ENCODE results near the gene YJU2. TPM values are rescaled to one million over a fixed set of nuclear protein-coding genes. Genes with fewer than 3 reads are reported as not detected.
"Not testable (repeated sequence)": the region's sequence is repeated elsewhere in the genome, so short reads cannot be mapped to it uniquely, and the experiment has no call there.

The YJU2 gene
- total and polyA plus RNA-seq, 9 donors: 18.4 to 33.1 (median 21.5) TPM

- Histone ChIP-seq H3K27ac (no peak within 1 kb of the TSS), H3K9me3 (no peaks in the 10 kb centered on the region), H3K4me1 (ENCODE audit: insufficient read depth) (no peaks in the 10 kb centered on the region), H3K27me3 (no peaks in the 10 kb centered on the region), H3K36me3 (no peaks in the 10 kb centered on the region), H3K4me3 (no peak within 1 kb of the TSS)
- DNase-seq: no peak
- intact Hi-C loops (cut with DNase I): no loop called here
- 6 to 9% (median 8%) methylated on average over 18 to 19 of the region's 19 CpGs for WGBS, 3 donors
- no peak for TF ChIP-seq EP300 (IDR thresholded peaks at IDR 0.05)
- TF ChIP-seq CTCF (IDR thresholded peaks at IDR 0.05): no peak
- no peak for TF ChIP-seq POLR2A (IDR thresholded peaks at IDR 0.05)
Observed at GRCh38 chr19:4229179-4229931, 17.5 kb upstream of the YJU2 start, which contains the start of gene EBI3. Gene EBI3, plus strand, starts transcription at chr19:4229523. Its CDS starts 28 bp downstream, at chr19:4229551.

GRCh38 chr19:4230237-4230636, 16.6 kb upstream of the YJU2 start:
- intact Hi-C loops (cut with DNase I); H3K4me1 ChIP-seq (ENCODE audit: insufficient read depth); H3K27me3 ChIP-seq; H3K27ac ChIP-seq; H3K4me3 ChIP-seq; DNase-seq; H3K36me3 ChIP-seq; H3K9me3 ChIP-seq: not testable (repeated sequence)
- WGBS, 3 donors: 79 to 86% (median 86%) methylated on average over 6 of the region's 6 CpGs

- H3K27me3 ChIP-seq; H3K9me3 ChIP-seq; intact Hi-C loops (cut with DNase I); H3K4me1 ChIP-seq (ENCODE audit: insufficient read depth); DNase-seq; H3K36me3 ChIP-seq; H3K4me3 ChIP-seq; H3K27ac ChIP-seq: not testable (repeated sequence)
- 82 to 89% (median 87%) methylated on average over 6 of the region's 6 CpGs for WGBS, 3 donors
Observed at GRCh38 chr19:4231521-4231920, 15.4 kb upstream of the YJU2 start.

- H3K36me3 ChIP-seq; H3K27ac ChIP-seq; intact Hi-C loops (cut with DNase I); H3K4me3 ChIP-seq; H3K9me3 ChIP-seq; H3K4me1 ChIP-seq (ENCODE audit: insufficient read depth); DNase-seq; H3K27me3 ChIP-seq: not testable (repeated sequence)
- WGBS, 3 donors: 45 to 64% (median 64%) methylated on average over 5 of the region's 5 CpGs
Observed at GRCh38 chr19:4232139-4232538, 14.7 kb upstream of the YJU2 start.

GRCh38 chr19:4232614-4233281, 14.1 kb upstream of the YJU2 start:
- Histone ChIP-seq H3K36me3 (no peaks in the 10 kb centered on the region), H3K9me3 (no peaks in the 10 kb centered on the region), H3K27ac (no peak overlapping the region), H3K4me3 (no peak overlapping the region), H3K4me1 (ENCODE audit: insufficient read depth) (no peaks in the 10 kb centered on the region), H3K27me3 (no peaks in the 10 kb centered on the region)
- WGBS, 3 donors: 25 to 36% (median 27%) methylated on average over 15 to 21 of the region's 21 CpGs
- TF ChIP-seq EP300 (IDR thresholded peaks at IDR 0.05): no peak
- no peak for TF ChIP-seq POLR2A (IDR thresholded peaks at IDR 0.05)
- no peak for TF ChIP-seq CTCF (IDR thresholded peaks at IDR 0.05)
- DNase-seq: no peak
- intact Hi-C loops (cut with DNase I): no loop called here

- peak in 2 of 5 donors; percentile 48 to 66 for DNase-seq
Observed at GRCh38 chr19:4233282-4233853, 13.5 kb upstream of the YJU2 start.

More at GRCh38 chr19:4233282-4233853, 13.5 kb upstream of the YJU2 start:
- 21 to 26% (median 23%) methylated on average over 11 of the region's 11 CpGs for WGBS, 3 donors
- Histone ChIP-seq H3K27ac (no peak overlapping the region), H3K36me3 (no peaks in the 10 kb centered on the region), H3K27me3 (no peaks in the 10 kb centered on the region), H3K4me3 (no peak overlapping the region), H3K4me1 (ENCODE audit: insufficient read depth) (no peaks in the 10 kb centered on the region), H3K9me3 (no peaks in the 10 kb centered on the region)
- TF ChIP-seq CTCF (IDR thresholded peaks at IDR 0.05) (peak in 1 of 3 donors; percentile 20), POLR2A (IDR thresholded peaks at IDR 0.05) (no peak), EP300 (IDR thresholded peaks at IDR 0.05) (no peak)
- intact Hi-C loops (cut with DNase I): no loop called here
